ENCODE results near the gene SMARCC2. TPM values are rescaled to one million over a fixed set of nuclear protein-coding genes. Genes with fewer than 3 reads are reported as not detected.

Gene SMARCC2
- total RNA-seq (2014; rRNA removed; shearing (Covaris generic)): 26.2 and 28.9 TPM in 2 replicates
- 34.1 and 37.1 TPM in 2 replicates for polyA plus RNA-seq (2014; cell fraction: nucleus; rRNA removed)

DNA sequence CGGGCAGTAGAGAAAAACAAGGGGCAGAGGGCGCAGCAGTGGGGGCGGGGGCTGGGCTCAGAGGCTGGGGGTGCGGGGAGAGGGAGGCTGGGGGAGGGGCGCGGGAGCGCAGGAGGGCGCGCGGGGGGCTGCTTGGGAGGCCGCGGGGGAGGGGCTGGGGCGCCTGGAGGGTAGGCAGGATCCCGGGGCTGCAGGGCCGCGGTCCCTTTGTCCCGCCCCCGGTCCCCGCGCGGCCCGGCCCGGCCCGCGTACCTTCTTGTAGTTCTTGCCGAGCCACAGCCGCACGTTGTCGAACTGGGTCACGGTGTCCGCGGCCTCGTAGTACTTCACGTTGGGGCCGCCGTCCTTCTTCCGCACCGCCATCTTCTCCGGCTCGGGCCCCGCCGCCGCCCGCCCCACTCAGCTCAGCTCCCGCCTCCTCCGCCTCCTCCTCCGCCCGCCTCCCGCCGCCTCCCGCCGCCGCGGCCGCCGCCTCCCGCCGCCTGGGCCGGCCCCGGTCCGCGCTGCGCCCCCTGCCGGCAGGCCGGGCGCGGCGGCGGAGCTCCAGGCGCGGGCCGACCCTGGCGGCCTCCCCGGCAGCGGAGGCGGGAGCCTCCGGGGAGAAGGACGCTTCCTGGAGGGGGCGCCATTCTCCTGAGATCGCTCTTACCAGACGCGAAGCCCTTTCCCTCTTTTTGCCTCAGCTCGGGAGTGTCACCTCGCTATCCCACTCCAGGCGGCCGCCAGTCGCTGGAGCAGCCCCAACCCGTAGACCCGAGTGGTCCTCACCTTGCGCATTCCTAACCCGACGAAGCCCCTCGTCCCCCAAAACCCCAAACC, at the start of gene SMARCC2:
Gene SMARCC2 (minus strand): TSS at position 385 of the 819 bp plus-strand sequence. CDS start 22 bp downstream, at position 363.
- peak; percentile 88 for DNase-seq (ENCODE audit: extremely low read depth, low read depth)

DNA sequence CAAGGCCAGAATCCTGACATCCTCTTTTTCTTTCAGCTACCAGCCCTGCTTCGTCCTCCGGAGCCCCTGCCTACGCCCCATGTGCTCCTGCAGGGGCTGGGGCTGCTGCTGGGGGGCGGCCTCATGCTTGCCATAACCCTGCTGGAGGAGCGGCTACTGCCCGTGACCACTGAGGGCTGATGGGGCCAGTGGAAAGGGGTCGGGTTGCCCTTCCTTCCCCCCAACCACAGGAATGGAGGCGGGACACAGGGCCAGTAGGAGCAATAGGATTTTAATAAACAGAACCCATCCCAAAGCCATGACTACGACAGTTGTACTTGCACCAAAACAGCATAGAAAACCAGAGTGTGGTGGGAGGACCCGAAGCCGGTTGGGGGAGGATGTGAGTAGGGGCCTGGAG, 48.3 kb upstream of the SMARCC2 start:
- no peak for DNase-seq (ENCODE audit: extremely low read depth, low read depth)

DNA sequence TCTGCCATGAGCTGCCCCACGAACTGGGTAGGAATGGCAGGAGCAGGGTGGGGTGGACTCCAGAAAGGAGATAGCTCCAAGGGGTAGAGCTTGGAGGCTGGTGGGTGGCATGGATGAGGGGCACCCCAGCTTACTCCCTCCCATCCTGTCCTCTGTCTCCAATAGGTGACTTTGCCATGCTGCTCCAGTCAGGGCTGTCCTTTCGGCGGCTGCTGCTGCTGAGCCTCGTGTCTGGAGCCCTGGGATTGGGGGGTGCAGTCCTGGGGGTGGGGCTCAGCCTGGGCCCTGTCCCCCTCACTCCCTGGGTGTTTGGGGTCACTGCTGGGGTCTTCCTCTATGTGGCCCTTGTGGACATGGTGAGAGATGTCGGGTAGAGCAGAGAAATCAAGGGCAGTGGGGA, 47.7 kb upstream of the SMARCC2 start:
- no peak for DNase-seq (ENCODE audit: extremely low read depth, low read depth)

DNA sequence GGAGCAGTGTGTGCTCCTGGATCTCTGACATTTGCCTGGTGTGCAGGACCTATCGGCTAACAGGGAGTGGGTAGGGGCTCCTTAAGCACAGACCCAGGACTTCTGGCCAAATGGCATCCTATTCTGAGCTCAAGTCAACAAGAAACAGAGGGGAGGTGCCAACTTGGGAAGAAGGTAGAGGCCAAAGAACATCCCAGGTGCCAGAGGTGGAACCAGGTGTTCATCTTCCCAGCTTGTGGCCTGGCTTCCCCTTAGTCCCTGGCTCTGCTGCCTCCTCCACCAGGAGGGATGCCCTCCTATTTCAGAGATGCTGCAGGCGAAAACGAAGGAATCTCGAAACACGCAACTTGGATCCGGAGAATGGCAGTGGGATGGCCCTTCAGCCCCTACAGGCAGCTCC, 46.8 kb upstream of the SMARCC2 start:
- DNase-seq (ENCODE audit: extremely low read depth, low read depth): no peak

DNA sequence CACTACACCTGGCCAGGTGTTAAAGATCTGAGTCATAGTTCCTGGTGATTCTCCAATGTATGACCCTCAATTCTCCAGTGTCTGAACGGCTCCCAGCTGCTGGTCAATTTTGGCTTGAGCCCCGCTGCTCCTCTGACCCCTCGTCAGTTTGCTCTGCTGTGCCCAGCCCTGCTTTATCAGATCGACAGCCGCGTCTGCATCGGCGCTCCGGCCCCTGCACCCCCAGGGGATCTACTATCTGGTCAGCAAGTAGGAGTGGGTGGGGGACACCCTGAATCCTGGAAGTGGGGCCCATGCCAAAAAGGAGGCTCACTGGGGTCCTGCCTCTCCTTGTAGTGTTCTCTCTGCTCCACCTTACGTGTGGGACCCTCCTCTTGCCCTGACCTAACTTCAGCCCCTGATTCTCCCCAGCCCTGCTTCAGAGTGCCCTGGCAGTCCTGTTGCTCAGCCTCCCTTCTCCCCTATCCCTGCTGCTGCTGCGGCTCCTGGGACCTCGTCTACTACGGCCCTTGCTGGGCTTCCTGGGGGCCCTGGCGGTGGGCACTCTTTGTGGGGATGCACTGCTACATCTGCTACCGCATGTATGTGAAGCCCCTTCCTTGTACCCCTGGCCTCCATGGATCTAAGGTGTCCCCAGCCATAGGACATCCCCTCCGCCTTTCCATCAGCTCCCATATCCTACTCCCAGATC, 45.6 kb upstream of the SMARCC2 start:
- no peak for DNase-seq (ENCODE audit: extremely low read depth, low read depth)

DNA sequence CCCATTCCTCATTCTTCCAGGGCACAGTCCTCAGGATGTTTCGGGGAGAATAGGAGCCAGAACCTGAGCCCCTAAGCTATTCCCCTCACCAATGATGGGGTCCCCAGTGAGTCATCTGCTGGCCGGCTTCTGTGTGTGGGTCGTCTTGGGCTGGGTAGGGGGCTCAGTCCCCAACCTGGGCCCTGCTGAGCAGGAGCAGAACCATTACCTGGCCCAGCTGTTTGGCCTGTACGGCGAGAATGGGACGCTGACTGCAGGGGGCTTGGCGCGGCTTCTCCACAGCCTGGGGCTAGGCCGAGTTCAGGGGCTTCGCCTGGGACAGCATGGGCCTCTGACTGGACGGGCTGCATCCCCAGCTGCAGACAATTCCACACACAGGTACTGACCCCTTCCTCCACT, 41.9 kb upstream of the SMARCC2 start:
- DNase-seq (ENCODE audit: extremely low read depth, low read depth): no peak

DNA sequence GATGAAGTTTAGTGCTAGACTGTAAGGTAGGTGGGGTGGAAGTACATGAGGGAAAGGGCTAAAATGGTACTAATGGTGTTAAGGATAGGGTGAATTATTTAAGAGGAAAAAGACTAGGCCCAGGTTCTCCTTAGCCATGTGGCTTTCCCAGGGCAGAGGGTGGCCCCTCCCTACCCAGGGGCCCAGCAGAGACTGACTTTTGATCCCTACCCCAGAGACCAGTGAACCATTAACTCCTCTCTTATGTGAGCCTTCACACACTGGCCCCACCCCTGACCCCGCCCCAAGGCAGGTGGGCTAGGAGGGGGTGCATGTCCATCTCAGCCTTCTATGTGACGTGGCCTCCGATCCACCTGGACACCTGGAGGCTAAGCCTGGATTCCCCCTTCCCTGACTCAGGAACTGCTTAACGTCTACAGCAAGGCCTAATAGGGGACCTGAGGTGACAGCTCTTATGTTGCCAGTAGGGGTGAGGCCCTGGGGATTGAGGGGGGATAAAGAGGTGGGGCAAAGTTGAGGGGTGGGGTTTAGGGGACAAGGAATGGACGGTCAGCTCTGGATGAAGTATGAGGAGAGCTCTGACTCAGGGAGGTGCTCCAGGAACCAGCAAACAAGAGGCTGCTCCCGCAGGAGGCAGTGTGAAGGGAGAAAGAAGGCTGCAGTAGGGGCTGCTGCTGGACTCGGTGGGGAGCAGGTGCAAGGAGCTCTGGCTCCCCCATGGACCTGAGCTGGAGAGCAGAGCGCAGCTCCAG, 41.3 kb upstream of the SMARCC2 start:
- no peak for DNase-seq (ENCODE audit: extremely low read depth, low read depth)

DNA sequence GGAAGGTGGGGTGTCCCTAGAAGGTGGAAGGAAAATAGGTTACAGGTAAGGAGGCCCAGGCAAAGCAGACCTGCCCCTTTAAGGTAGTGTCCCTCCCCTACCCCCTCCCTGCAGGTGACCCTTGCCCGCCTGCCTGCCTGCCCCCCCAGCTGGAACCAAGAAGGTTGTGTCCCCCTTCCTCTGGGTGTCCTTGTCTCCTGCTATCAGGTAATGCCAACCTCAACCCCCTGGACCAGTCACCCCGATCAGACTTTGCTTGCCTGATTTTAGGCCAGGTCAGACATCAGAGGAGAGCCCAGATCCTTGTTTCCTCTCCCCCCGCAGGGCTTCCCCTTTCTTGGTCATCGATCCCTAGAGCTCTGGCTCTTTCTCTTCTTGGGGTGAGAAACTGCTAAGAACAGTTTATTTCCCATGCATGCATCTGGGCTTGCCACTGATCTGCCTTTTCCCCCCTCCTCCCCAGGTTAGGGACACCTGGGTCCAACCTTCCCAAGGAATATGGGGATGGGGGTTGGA, 40.7 kb upstream of the SMARCC2 start, which contains the start of gene SLC39A5:
Gene SLC39A5 (plus strand): TSS at position 136 of the 516 bp plus-strand sequence. CDS start 1,224 bp downstream, outside the sequence.
- DNase-seq (ENCODE audit: extremely low read depth, low read depth): no peak

DNA sequence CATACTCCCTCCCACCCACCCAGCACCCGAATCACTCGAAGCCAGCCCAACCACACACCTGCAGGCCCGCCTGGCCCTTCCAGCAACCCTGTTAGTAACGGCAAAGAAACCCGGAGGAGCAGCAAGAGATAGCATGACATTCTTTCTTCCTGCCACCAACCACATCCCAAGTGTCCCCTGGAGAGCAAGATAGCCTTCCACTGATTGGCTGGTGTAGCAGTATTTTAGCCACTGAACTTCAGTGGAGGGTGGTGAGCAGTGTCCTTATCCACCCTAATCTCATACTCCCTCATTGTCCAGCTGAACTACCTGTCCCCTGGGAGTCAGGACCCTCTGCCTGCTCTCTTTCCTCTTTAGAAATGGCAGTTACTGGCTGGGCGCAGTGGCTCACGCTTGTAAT, 39.8 kb upstream of the SMARCC2 start:
- no peak for DNase-seq (ENCODE audit: extremely low read depth, low read depth)

DNA sequence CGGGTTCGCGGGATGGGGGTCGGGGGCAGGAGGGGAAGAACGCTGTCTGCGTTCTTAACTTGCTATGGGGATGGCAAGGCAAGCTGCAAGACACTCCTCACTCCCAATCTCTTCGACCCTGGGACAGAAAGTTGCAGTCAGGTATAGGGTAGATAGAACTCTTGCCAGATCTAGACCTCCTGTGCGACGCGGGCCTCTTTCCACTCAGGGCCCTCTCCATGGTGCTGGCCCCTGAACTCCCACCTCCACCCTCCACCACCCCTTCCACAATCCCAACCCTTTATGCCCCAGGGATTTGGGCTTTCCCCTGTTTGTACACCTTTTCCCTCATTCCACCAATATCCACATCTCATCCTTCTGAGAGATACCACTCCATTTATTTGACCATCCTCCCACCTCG, 35.7 kb upstream of the SMARCC2 start:
- no peak for DNase-seq (ENCODE audit: extremely low read depth, low read depth)

DNA sequence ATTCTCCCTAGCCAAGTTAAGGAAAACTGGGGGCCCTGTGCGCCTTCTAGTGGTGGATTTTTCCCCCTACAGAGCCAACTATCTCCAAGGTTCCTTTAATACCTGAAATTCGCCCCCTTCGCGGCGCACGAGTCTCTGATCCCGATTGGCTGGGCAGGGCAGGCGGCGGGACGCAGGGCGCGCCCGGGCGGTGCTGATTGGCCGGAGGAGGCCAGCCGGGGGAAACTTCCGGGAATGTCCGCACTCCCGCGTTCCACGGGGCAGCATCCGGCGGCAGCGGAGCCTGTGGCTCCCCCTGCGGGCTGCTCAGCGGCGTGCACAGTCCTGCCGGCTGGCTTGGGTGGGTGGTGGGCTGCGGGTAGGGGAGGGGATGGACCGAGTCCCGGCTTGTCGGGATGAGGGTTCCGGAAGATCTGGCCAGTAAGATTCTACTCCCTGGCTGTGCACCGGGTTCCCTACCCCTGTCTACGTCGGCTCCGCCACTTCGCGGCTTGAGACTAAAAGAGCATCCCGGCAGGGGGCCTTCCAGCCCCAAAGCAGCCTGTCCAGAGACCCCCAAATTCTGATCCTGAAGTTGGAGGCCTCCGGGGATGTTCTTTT, 34.9 kb upstream of the SMARCC2 start, which contains the start of gene NABP2:
Gene NABP2 (plus strand): TSS at position 241 of the 600 bp plus-strand sequence. CDS start 515 bp downstream, outside the sequence.
- DNase-seq (ENCODE audit: extremely low read depth, low read depth): peak; percentile 98

DNA sequence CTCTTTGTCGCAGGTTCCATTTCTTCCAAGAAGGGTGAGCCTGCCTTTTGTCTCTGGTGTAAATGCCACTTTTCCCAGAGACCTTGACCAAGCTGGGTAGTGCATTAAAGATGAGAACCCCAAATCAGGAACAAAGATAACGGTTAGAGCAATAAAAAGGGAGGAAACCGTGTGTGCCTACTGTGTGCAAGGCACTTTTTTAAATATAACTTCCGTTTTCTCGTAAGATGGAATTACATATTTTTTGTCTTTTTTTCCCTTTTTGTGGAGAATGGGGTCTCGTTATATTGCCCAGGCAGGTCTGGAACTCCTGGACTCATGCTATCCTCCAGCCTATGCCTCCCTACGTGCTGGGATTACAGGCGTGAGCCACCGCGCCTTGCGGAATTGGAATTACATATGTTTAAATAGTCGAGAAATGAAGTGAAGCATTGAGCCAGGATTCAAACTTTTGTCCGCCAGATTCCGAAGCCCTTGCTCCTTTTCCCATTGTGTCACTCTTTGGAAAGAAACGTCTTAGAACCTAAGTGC, 34.4 kb upstream of the SMARCC2 start:
- DNase-seq (ENCODE audit: extremely low read depth, low read depth): no peak

DNA sequence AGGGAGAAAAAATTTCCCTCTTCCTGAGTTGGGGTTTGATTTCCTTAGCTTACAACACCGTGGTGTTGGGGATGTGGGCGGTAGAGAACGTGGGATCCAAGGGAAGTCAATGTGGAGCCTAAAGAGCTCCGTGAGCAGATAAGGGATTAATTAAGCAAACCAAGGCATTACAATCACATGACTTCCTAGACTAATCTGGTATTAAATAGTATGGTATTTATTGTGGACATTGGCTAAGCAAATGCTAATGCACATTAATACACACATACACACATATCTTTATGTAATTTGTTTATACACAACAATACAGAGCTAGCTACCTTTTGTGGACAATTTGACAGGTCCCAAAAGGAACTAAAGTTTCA, 33.2 kb upstream of the SMARCC2 start:
- DNase-seq (ENCODE audit: extremely low read depth, low read depth): no peak

DNA sequence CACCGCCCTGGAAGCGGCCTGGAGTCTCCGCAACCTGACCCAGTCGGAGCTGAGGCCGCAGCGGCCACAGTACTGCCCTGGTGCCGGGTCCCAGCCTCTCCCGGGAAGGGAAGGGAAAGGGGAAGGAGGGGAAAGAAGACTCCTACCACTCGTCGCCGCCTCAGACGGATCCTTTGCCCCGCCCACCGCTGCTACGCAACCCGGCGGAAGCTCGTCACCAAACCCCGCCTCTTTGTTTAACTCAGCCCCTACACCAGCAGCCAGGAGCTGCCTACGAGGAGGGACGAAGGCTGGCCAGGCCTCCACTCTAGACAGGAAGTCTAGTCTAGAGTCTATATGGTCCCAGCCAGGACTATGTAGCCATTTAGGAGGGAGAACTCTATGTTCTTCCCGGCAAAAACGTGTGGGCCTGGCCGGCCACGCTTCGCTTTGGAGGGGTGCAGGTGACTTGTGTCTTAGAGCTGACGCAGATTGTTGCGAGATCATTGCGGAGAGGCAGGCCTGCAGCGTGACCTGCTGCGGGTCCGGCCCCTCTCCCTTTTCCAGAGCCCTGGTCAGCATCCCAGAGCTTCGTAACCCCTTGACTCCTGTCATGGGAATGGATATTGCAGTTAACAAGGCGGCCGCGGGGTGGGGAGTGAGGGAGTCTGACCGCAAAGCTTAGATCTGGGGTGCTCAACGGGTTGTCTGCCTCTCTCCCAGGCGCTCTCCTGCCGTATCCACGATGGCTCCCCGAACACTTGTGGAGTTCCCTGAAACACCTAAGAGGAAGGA, 32.7 kb upstream of the SMARCC2 start, which contains the start of gene RNF41:
Gene RNF41 (minus strand): TSS at position 166 of the 774 bp plus-strand sequence. CDS start 7,875 bp downstream, outside the sequence.
- peak; percentile 94 for DNase-seq (ENCODE audit: extremely low read depth, low read depth)

DNA sequence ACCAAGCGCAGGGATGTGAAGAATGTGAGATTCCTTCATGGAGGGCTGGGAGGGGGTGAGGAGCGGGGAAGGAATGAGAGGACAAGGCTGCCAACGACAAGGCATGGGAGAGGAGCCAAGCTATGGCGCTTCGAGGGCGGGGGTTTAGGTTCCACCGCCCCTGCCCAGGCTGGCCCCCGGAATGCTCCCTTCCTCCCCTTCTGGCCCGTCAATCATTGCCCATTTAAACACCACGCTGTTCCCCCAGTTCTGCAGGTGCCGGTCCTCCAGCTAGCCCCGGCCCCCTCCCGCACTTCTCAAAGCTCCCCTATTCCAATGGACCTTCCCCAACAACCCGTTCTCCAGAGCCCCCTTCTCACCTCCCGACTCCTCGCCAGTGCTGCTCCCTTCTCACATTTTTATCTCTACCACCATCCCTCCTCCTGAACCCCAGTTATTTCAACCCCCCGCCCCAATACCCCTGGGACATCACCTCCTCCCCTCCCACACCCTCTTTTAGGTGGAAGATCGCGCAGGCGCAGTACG, 32.0 kb upstream of the SMARCC2 start:
- DNase-seq (ENCODE audit: extremely low read depth, low read depth): no peak

DNA sequence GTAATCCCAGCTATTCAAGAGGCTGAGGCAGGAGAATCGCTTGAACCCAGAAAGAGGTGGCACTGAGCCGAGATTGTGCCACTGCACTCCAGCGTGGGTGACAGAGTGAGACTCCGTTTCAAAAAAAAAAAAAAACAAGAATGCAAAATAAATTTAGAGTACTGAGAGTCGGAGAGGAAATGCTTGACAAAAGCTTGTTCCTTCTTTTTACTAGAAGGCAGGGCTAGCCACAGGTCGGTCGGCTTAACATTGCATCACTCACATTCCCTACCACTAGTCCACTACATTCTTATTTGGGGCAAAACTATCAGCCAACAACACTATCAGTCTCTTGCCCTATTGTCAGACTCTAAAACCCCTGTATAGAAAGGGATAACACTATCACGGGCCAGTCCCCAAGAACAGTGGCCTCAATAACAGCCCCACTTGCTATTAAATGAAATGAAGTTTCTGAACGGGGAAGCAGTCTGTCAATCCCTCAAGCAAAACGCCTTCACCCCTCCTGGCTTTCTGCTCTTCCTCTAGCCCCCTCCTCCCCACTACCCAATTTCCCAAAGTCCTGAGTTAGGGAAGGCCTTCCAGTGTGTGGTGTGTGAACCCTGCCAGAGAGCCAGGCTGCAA, 31.4 kb upstream of the SMARCC2 start:
- DNase-seq (ENCODE audit: extremely low read depth, low read depth): no peak

DNA sequence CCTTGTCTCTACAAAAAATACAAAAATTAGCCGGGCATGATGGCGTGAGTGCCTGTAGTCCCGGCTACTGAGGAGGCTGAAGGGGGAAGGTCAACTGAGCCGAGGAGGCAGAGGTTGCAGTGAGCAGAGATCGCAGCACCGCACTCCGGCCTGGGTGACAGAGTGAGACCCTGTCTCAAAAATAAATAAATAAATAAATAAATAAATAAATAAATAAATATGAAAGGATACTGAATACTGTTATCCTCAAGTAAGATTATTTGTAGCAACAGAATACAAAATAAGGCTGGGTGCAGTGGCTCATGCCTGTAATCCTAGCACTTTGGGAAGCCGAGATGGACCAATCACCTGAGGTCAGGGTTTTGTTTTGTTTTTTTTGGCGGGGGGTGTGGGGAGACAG, 30.6 kb upstream of the SMARCC2 start:
- DNase-seq (ENCODE audit: extremely low read depth, low read depth): no peak

DNA sequence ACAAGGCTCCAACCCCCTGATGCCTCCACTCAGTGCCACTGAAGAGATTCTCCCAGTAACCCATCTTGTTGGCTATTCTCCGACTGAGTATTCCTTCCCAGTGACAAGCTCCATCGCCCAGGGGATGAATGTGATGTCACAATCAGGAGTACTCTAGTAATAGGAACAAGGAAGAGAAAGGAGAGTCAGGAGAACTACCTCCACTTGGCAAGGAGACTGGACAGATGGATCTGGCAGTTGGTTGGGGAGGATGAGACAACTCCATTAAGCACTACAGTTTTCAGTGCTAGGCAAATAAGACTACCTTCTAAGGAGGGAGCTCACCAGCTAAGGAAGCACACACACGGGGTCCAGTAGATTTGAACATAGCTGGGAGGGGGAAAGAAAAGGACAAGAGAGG, 27.2 kb upstream of the SMARCC2 start:
- DNase-seq (ENCODE audit: extremely low read depth, low read depth): no peak

All from NCI-H460 (cell line).